LNCaP clone FGC (cell line): ENCODE data around the gene ABCA2.

Source experiments
- DNase-seq: peaks from one replicate; pipeline ENCODE4 v3.0.0-alpha.2; 2011; ENCODE audit warnings: low read depth
- H3K4me3 ChIP-seq: 2 replicates; pipeline ENCODE4 v1.5.1; 2011; ENCODE audit warnings: mild to moderate bottlenecking, low read depth, low read length, control low read depth
- CTCF ChIP-seq: IDR thresholded peaks from 2 replicates; pipeline ENCODE4 v1.5.1; 2012; ENCODE audit warnings: mild to moderate bottlenecking; ENCODE audit not compliant: control insufficient read depth, insufficient read depth; ENCODE audit errors: extremely low read depth

ABCA2 gene

GRCh38 chr9:137002646-137003041, 25.4 kb downstream of the ABCA2 start:
- no peak overlapping the region for H3K4me3 ChIP-seq
- DNase-seq, result no peak
- TF ChIP-seq CTCF, result no peak

DNA sequence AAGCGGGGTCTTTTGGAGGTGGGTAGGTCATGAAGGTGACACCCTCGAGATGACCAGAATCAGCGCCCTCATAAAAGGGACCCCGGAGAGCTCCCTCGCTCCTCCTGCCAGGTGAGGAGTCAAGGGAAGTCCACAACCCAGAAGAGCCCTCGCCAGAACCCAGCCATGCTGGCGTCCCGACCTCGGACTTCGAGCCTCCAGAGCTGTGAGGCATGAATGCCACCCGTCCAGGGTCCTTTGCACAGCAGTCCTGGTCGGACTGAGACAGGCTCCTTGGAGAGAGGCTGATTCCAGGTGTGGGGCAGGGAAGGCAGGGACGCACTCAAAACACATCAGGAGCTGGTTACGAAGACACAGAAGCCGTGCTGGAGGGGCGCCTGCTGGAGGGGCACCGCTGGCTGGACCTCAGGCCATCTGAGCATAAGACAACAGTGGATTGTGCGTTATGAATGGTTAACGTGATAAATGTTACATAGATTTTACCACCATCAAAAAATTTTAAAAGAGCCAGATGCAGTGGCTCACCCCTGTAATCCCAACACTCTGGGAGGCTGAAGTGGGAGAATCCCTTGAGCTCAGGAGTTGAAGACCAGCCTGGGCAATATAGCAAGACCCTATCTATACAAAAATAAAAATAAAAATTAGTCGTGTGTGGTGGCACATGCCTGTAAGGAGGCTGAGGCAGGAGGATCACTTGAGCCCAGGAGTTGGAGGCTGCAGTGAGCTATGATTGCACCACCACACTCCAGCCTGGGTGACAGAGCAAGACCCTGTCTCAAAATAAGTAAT, 26.0 kb downstream of the ABCA2 start:
- TF ChIP-seq CTCF, result no peak
- H3K4me3 ChIP-seq, result no peak overlapping the region
- DNase-seq, result no peak

- DNase-seq, result no peak
- no peak overlapping the region for H3K4me3 ChIP-seq
- no peak for TF ChIP-seq CTCF
These were observed 27.7 kb downstream of the ABCA2 start for GRCh38 chr9:137000177-137000930.

DNA sequence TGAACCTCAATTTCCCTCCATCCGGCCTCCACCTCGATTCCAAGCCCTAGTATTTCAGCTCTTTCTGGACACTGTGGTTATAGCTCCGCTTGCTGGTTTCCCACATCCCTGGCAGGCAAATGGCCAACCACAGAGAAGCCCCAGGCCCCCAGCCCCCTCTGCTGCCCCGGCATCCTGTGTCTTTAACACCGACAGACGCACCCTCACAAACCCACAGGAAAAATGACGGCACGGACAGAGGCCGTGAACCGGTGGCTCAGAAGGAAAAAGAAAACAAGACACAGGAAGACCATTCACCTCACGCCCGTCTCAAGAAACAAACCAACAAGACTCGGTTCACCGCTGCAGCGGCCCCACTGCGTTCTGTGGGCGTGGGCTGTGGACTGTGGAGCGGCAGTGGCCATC, 30.2 kb downstream of the ABCA2 start:
- DNase-seq, result no peak

DNA sequence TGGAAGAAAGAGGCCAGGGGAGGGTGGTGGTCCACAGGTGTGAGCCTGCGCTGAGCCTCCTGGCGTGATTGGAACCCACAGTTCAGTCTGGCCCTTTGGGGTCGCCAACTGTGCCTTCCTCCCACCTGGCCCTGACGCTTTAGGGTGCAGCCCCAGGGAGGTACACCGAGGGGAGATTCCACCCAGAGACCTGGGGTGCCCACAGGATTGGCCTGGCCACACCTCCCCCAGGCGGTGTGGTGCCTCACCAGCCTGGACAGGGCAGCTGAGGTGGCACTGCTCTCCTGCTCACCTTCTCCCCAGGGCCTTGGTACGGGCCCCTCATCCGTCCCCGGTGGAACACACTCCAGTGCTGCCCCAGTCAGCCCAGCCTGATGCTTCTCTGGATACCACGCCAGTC, 30.7 kb downstream of the ABCA2 start:
- DNase-seq, result no peak
- no peak overlapping the region for H3K4me3 ChIP-seq
- TF ChIP-seq CTCF, result no peak

More for the DNA sequence above, 30.2 kb downstream of the ABCA2 start:
- no peak overlapping the region for H3K4me3 ChIP-seq
- TF ChIP-seq CTCF, result no peak

GRCh38 chr9:136996361-136997292, 31.4 kb downstream of the ABCA2 start, which contains the start of gene CLIC3:
CLIC3 (minus strand) TSS chr9:136996568; CDS start chr9:136996543, 25 bp downstream.
- no peak within 1 kb of the TSS for H3K4me3 ChIP-seq
- no peak for DNase-seq
- TF ChIP-seq CTCF, result no peak
